ENCODE results near the gene KRT14. TPM values are rescaled to one million over a fixed set of nuclear protein-coding genes. Genes with fewer than 3 reads are reported as not detected.
A peak's percentile ranks its signal among the peaks of the same experiment; 100 is the strongest.
"Not testable (repeated sequence)": the region's sequence is repeated elsewhere in the genome, so short reads cannot be mapped to it uniquely, and the experiment has no call there.

The KRT14 gene
- total and polyA plus RNA-seq, 2 of the 4 experiments (the other 2 are of a cell fraction) = not detected

- ATAC-seq (ENCODE audit: low read depth) = no peak
- Histone ChIP-seq H4K20me1 (ENCODE audit: insufficient read depth, low read length) (no peaks in the 10 kb centered on the region), H4K91ac (ENCODE audit: insufficient read depth, low read depth, low read length) (no peak overlapping the region), H3K4ac (ENCODE audit: low read depth, low read length) (no peak overlapping the region), H3K56ac (ENCODE audit: extremely low read depth, insufficient read depth, low read length) (no peak overlapping the region), H3K79me1 (ENCODE audit: low read depth in 1 of 2, low read length in 2 of 2) (no peaks in the 10 kb centered on the region), H2BK20ac (ENCODE audit: low read depth, low read length) (no peak overlapping the region), H3K4me3 (ENCODE audit: insufficient read depth, low read depth, low read length) (no peak overlapping the region), H2BK15ac (ENCODE audit: low read depth, low read length) (no peak overlapping the region), H2BK120ac (ENCODE audit: low read depth, low read length) (no peak overlapping the region), H3K27me3 (ENCODE audit: control insufficient read depth, insufficient read depth, low read length) (peaks cover 29% of the 10 kb centered on the region), H3K14ac (replicated peaks; ENCODE audit: low read depth, low read length) (no peak overlapping the region), H2AFZ (replicated peaks; ENCODE audit: low read length, poor library complexity) (no peak overlapping the region), H3K9me3 (ENCODE audit: control insufficient read depth, insufficient read depth, low read length) (no peaks in the 10 kb centered on the region), H3K23ac (ENCODE audit: low read depth, low read length) (no peak overlapping the region), H2AK5ac (ENCODE audit: low read depth, low read length) (no peak overlapping the region), H4K8ac (ENCODE audit: low read depth in 2 of 2, low read length in 2 of 2) (no peak overlapping the region), H3K9me1 (ENCODE audit: insufficient read depth, low read length) (no peaks in the 10 kb centered on the region), H4K5ac (ENCODE audit: low read depth, low read length) (no peak overlapping the region), H3K36me3 (ENCODE audit: control insufficient read depth, insufficient read depth, low read length) (no peaks in the 10 kb centered on the region), H3K9ac (ENCODE audit: low read depth, low read length) (no peak overlapping the region), H3K4me1 (ENCODE audit: control insufficient read depth, insufficient read depth, low read length) (no peaks in the 10 kb centered on the region), H3K4me2 (ENCODE audit: low read depth, low read length) (no peak overlapping the region), H3K18ac (ENCODE audit: low read depth, low read length) (no peak overlapping the region), H3K27ac (ENCODE audit: insufficient read depth, low read length) (no peak overlapping the region), H2AK9ac (replicated peaks; ENCODE audit: low read depth, low read length, poor library complexity) (no peak overlapping the region), H2BK5ac (ENCODE audit: low read depth, low read length, poor library complexity, severe bottlenecking) (no peak overlapping the region)
- CTCF ChIA-PET = no interaction called here
- no TSS peak for BruUV-seq (replicated peaks)
- DNase-seq = no peak
- TF ChIP-seq NFE2L2 (IDR thresholded peaks at IDR 0.05; ENCODE audit: low read depth, low read length) (no peak), CTCF (conservative IDR thresholded peaks at IDR 0.05; ENCODE audit: low read depth, low read length) (no peak), MXI1 (IDR thresholded peaks at IDR 0.05; ENCODE audit: borderline replicate concordance, low read depth, low read length) (no peak), CEBPB (IDR thresholded peaks at IDR 0.05; ENCODE audit: low read depth, low read length) (no peak)
- intact Hi-C loops (cut with micrococcal nuclease) = no loop called here
- POLR2A ChIA-PET (ENCODE audit: unreplicated experiment) = no interaction called here
- WGBS, 2 experiments (ENCODE audit: extremely low coverage in 2 of 2, insufficient read length in 1 of 2) = no CpG with 5 or more reads among the region's 2 CpGs
- in situ Hi-C loops (cut with MboI; ENCODE audit: low sequenced_read_pairs) = no loop called here
- dilution Hi-C loops (cut with HindIII; ENCODE audit: low sequenced_read_pairs, unreplicated experiment) = no loop called here
Measured at GRCh38 chr17:41621916-41622315, 35.2 kb upstream of the KRT14 start.

GRCh38 chr17:41621435-41621817, 34.7 kb upstream of the KRT14 start:
- H2AFZ ChIP-seq (replicated peaks; ENCODE audit: low read length, poor library complexity); H3K27ac ChIP-seq (ENCODE audit: insufficient read depth, low read length); H3K9ac ChIP-seq (ENCODE audit: low read depth, low read length); H3K9me1 ChIP-seq (ENCODE audit: insufficient read depth, low read length); H3K36me3 ChIP-seq (ENCODE audit: control insufficient read depth, insufficient read depth, low read length); H2AK9ac ChIP-seq (replicated peaks; ENCODE audit: low read depth, low read length, poor library complexity); H3K79me1 ChIP-seq (ENCODE audit: low read depth in 1 of 2, low read length in 2 of 2); H4K20me1 ChIP-seq (ENCODE audit: insufficient read depth, low read length); H2AK5ac ChIP-seq (ENCODE audit: low read depth, low read length); H3K18ac ChIP-seq (ENCODE audit: low read depth, low read length); H2BK15ac ChIP-seq (ENCODE audit: low read depth, low read length); intact Hi-C loops (cut with micrococcal nuclease); H3K9me3 ChIP-seq (ENCODE audit: control insufficient read depth, insufficient read depth, low read length); dilution Hi-C loops (cut with HindIII; ENCODE audit: low sequenced_read_pairs, unreplicated experiment); H3K23ac ChIP-seq (ENCODE audit: low read depth, low read length); ATAC-seq (ENCODE audit: low read depth); in situ Hi-C loops (cut with MboI; ENCODE audit: low sequenced_read_pairs); CTCF ChIA-PET; H3K56ac ChIP-seq (ENCODE audit: extremely low read depth, insufficient read depth, low read length); H3K14ac ChIP-seq (replicated peaks; ENCODE audit: low read depth, low read length); H3K4ac ChIP-seq (ENCODE audit: low read depth, low read length); POLR2A ChIA-PET (ENCODE audit: unreplicated experiment); H3K4me3 ChIP-seq (ENCODE audit: insufficient read depth, low read depth, low read length); H4K5ac ChIP-seq (ENCODE audit: low read depth, low read length); BruUV-seq (replicated peaks); H3K4me1 ChIP-seq (ENCODE audit: control insufficient read depth, insufficient read depth, low read length); H4K91ac ChIP-seq (ENCODE audit: insufficient read depth, low read depth, low read length); H2BK5ac ChIP-seq (ENCODE audit: low read depth, low read length, poor library complexity, severe bottlenecking); H3K4me2 ChIP-seq (ENCODE audit: low read depth, low read length); DNase-seq: not testable (repeated sequence)
- 0 out of 4 replicates have a peak overlapping the region, but pooled peaks of 1 of the 2 experiments have one; percentile 15 for H4K8ac ChIP-seq (ENCODE audit: low read depth in 2 of 2, low read length in 2 of 2)
- H2BK120ac ChIP-seq (ENCODE audit: low read depth, low read length) = 0 out of 2 replicates have a peak overlapping the region, but pooled peaks have one; percentile 15
- H3K27me3 ChIP-seq (ENCODE audit: control insufficient read depth, insufficient read depth, low read length) = peaks cover 26% of the 10 kb centered on the region
- 91% methylated on average over 4 of the region's 11 CpGs; no CpG with 5 or more reads in 1 of the 2 experiments for WGBS, 2 experiments (ENCODE audit: extremely low coverage in 2 of 2, insufficient read length in 1 of 2)
- H2BK20ac ChIP-seq (ENCODE audit: low read depth, low read length) = peak overlapping the region; percentile 24; the same call in 1 of the 2 replicates

Measured in IMR-90 (cell line).